Neural progenitor cell (in vitro differentiated cells): ENCODE results near the gene PRDM7. TPM values are rescaled to one million over a fixed set of nuclear protein-coding genes. Genes with fewer than 3 reads are reported as not detected.

ENCODE experiments used
- DNase-seq: peaks from one replicate; pipeline ENCODE4 v3.0.0-alpha.2; 2016; ENCODE audit warnings: low spot score
- H2AFZ ChIP-seq: fragments of 200-600 bp; sonication (generic); replicated peaks from 2 replicates; pipeline ENCODE4 v1.6.1; 2016; ENCODE audit warnings: antibody characterized with exemption
- H3F3A ChIP-seq: fragments of 200-600 bp; sonication (generic); 2 replicates; pipeline ENCODE4 v1.6.1; 2016; ENCODE audit warnings: antibody characterized with exemption, low read depth
- H3K27ac ChIP-seq: fragments of 200-600 bp; sonication (generic); 2 replicates; pipeline ENCODE4 v1.5.1; 2016; ENCODE audit warnings: mild to moderate bottlenecking
- H3K27me3 ChIP-seq: fragments of 200-600 bp; sonication (generic); 2 replicates; pipeline ENCODE4 v1.6.1; 2016; ENCODE audit warnings: mild to moderate bottlenecking, moderate library complexity
- H3K36me3 ChIP-seq: fragments of 200-600 bp; sonication (generic); 2 replicates; pipeline ENCODE4 v1.5.1; 2016
- H3K4me1 ChIP-seq: fragments of 200-600 bp; sonication (generic); 2 replicates; pipeline ENCODE4 v1.6.1; 2016; ENCODE audit warnings: mixed run types
- H3K4me2 ChIP-seq: fragments of 200-600 bp; sonication (generic); 2 replicates; pipeline ENCODE4 v1.6.1; 2016
- H3K4me3 ChIP-seq: fragments of 200-600 bp; sonication (generic); 2 replicates; pipeline ENCODE4 v1.5.1; 2016
- H3K79me2 ChIP-seq: fragments of 200-600 bp; sonication (generic); 2 replicates; pipeline ENCODE4 v1.6.1; 2016; ENCODE audit warnings: low read depth
- H3K9ac ChIP-seq: fragments of 200-600 bp; sonication (generic); 2 replicates; pipeline ENCODE4 v1.6.1; 2016
- H3K9me3 ChIP-seq: fragments of 200-600 bp; sonication (generic); 2 replicates; pipeline ENCODE4 v1.5.1; 2016; ENCODE audit warnings: low read depth
- H4K20me1 ChIP-seq: fragments of 200-600 bp; sonication (generic); 2 replicates; pipeline ENCODE4 v1.6.1; 2016; ENCODE audit warnings: low read depth
- H3K27ac Mint-ChIP-seq: 3 replicates; pipeline ENCODE4 v1.8.0; 2021; ENCODE audit warnings: mixed read lengths
- H3K27me3 Mint-ChIP-seq: 2 replicates; pipeline ENCODE4 v1.8.0; 2022; ENCODE audit warnings: low read depth, mild to moderate bottlenecking, inconsistent platforms, moderate library complexity, mixed read lengths; ENCODE audit not compliant: insufficient read depth
- H3K36me3 Mint-ChIP-seq: 3 replicates; pipeline ENCODE4 v1.8.0; 2021; ENCODE audit warnings: mixed read lengths
- H3K4me1 Mint-ChIP-seq: 3 replicates; pipeline ENCODE4 v1.8.0; 2021; ENCODE audit warnings: mixed read lengths
- H3K4me3 Mint-ChIP-seq: 3 replicates; pipeline ENCODE4 v1.8.0; 2021; ENCODE audit warnings: mild to moderate bottlenecking, moderate library complexity, mixed read lengths
- H3K9me3 Mint-ChIP-seq: 3 replicates; pipeline ENCODE4 v1.8.0; 2020; ENCODE audit warnings: mixed read lengths
- EZH2 ChIP-seq: fragments of 200-600 bp; sonication (generic); IDR thresholded peaks from 2 replicates; pipeline ENCODE4 v1.6.1; 2017; ENCODE audit warnings: antibody characterized with exemption, mild to moderate bottlenecking, moderate library complexity
- EZH2phosphoT487 ChIP-seq: fragments of 200-600 bp; sonication (generic); IDR thresholded peaks from 2 replicates; pipeline ENCODE4 v1.6.1; 2017; ENCODE audit warnings: antibody characterized with exemption
- total RNA-seq: library from RNA; depleted of rRNA; stranded (reverse); fragments of >200 nt; gene quantifications from 2 replicates; pipeline ENCODE4 v1.2.3, GENCODE V29; 2015; ENCODE audit warnings: low replicate concordance
- TF ChIP-seq, protein P1 (sequence below): fragments of 200-600 bp; sonication (generic); IDR thresholded peaks from 2 replicates; pipeline ENCODE4 v1.5.1; 2017; ENCODE audit warnings: antibody characterized with exemption, mild to moderate bottlenecking

Gene PRDM7
- total RNA-seq, 1 donor from 2014 or later = not detected

DNA sequence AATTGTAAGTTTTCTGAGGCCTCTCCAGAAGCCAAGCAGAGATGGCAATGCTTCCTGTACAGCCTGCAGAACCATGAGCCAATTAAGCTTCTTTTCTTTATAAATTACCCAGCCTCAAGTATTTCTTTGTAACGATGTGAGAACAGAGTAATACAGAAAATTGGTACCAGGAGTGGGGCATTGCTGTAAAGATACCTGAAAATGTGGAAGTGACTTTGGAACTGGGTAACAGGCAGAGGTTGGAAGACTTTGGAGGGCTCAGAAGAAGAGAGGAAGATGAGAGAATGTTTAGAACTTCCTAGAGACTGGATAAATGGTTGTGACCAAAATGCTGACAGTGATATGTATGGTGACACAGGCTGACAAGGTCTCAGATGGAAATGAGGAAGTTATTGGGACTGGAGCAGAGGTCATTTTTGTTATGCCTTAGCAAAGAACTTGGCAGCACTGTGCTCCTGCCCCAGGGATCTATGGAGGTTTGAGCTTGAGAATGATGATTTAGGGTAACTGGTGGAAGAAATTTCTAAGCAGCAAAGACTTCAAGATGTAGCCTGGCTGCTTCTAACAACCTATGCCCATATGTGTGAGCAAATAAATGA lies 23.1 kb downstream of the PRDM7 start:
- H3K36me3 Mint-ChIP-seq = peaks cover 5% of the 10 kb centered on the region
- Histone ChIP-seq H3K4me1 (no peaks in the 10 kb centered on the region), H3F3A (no peaks in the 10 kb centered on the region), H3K27ac (no peak overlapping the region), H3K36me3 (no peaks in the 10 kb centered on the region), H3K4me3 (no peak overlapping the region), H3K9me3 (no peaks in the 10 kb centered on the region), H3K27me3 (no peaks in the 10 kb centered on the region), H2AFZ (no peak overlapping the region), H3K79me2 (no peaks in the 10 kb centered on the region), H3K4me2 (no peak overlapping the region), H3K9ac (no peak overlapping the region), H4K20me1 (no peaks in the 10 kb centered on the region)
- H3K4me1 Mint-ChIP-seq = no peaks in the 10 kb centered on the region
- peaks cover 24% of the 10 kb centered on the region for H3K27me3 Mint-ChIP-seq
- TF ChIP-seq EZH2 = no peak
- TF ChIP-seq, protein P1, sequence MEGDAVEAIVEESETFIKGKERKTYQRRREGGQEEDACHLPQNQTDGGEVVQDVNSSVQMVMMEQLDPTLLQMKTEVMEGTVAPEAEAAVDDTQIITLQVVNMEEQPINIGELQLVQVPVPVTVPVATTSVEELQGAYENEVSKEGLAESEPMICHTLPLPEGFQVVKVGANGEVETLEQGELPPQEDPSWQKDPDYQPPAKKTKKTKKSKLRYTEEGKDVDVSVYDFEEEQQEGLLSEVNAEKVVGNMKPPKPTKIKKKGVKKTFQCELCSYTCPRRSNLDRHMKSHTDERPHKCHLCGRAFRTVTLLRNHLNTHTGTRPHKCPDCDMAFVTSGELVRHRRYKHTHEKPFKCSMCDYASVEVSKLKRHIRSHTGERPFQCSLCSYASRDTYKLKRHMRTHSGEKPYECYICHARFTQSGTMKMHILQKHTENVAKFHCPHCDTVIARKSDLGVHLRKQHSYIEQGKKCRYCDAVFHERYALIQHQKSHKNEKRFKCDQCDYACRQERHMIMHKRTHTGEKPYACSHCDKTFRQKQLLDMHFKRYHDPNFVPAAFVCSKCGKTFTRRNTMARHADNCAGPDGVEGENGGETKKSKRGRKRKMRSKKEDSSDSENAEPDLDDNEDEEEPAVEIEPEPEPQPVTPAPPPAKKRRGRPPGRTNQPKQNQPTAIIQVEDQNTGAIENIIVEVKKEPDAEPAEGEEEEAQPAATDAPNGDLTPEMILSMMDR = no peak
- TF ChIP-seq EZH2phosphoT487 = no peak
- H3K4me3 Mint-ChIP-seq = no peak overlapping the region
- no peak overlapping the region for H3K27ac Mint-ChIP-seq
- H3K9me3 Mint-ChIP-seq = peaks cover 41% of the 10 kb centered on the region
- DNase-seq = no peak

DNA sequence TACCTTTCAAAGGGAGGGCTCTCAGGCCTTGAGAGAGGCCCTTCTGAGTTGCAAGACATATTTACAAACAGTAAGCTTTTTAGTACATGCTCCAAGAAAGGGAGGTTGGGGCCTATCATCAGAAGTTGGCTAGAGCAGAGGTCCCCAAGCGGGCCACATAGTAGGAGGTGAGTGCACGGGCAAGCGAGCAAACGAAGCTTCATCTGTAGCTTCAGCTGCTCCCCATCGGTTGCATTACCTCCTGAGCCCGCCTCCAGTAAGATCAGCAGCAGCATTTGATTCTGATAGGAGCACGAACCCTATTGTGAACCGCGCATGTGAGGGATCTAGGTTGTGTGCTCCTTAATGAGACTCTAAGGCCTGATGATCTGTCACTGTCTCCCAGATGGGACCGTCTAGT lies 26.2 kb downstream of the PRDM7 start:
- H3K27me3 Mint-ChIP-seq = peaks cover 25% of the 10 kb centered on the region

DNA sequence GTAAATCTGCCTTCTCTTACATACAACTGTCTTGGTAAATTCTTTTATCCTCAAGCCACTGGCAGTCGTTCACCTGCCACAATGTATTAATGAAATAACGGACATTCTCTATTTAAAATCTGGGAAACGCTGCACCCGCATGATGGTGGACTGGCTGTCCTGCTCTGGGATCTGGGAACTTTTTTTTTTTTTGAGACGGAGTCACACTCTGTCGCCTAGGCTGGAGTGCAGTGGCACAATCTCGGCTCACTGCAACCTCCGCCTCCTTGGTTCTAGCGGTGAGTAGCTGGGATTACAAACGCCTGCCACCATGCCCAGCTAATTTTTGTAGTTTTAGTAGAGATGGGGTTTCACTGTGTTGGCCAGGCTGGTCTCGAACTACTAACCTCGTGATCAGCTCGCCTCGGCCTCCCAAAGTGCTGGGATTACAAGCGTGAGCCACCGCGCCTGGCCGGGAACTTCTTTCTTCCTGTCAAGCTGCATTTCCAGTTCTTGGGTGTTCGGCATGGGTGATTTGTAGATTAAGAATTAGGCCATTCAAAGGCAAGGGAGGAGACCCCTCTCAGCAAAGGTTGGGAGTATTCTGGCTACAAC lies 28.3 kb downstream of the PRDM7 start:
- TF ChIP-seq EZH2 = no peak
- no peak for TF ChIP-seq EZH2phosphoT487
- TF ChIP-seq, protein P1 = no peak
- H3K27me3 ChIP-seq = peaks cover 7% of the 10 kb centered on the region
- no peak overlapping the region for H3K27ac ChIP-seq
- H3K79me2 ChIP-seq = no peaks in the 10 kb centered on the region
- no peak overlapping the region for H3K4me3 ChIP-seq
- H3K4me1 Mint-ChIP-seq = peaks cover 13% of the 10 kb centered on the region
- H4K20me1 ChIP-seq = no peaks in the 10 kb centered on the region
- H3F3A ChIP-seq = peaks cover 23% of the 10 kb centered on the region
- no peak overlapping the region for H3K4me3 Mint-ChIP-seq
- no peaks in the 10 kb centered on the region for H3K36me3 ChIP-seq
- H3K27ac Mint-ChIP-seq = no peak overlapping the region
- no peak overlapping the region for H3K4me2 ChIP-seq
- no peaks in the 10 kb centered on the region for H3K9me3 ChIP-seq
- peaks cover 13% of the 10 kb centered on the region for H3K9me3 Mint-ChIP-seq
- no peak for DNase-seq
- H3K9ac ChIP-seq = no peak overlapping the region
- peaks cover 5% of the 10 kb centered on the region for H3K36me3 Mint-ChIP-seq
- peaks cover 10% of the 10 kb centered on the region for H3K4me1 ChIP-seq
- no peak overlapping the region for H2AFZ ChIP-seq
- peaks cover 16% of the 10 kb centered on the region for H3K27me3 Mint-ChIP-seq

More for the DNA sequence above, 26.2 kb downstream of the PRDM7 start:
- peaks cover 10% of the 10 kb centered on the region for H3K4me1 ChIP-seq
- H3K36me3 ChIP-seq = no peaks in the 10 kb centered on the region
- H4K20me1 ChIP-seq = no peaks in the 10 kb centered on the region
- peaks cover 7% of the 10 kb centered on the region for H3K27me3 ChIP-seq
- Mint-ChIP-seq H3K9me3 (peaks cover 31% of the 10 kb centered on the region), H3K36me3 (peaks cover 5% of the 10 kb centered on the region), H3K4me1 (peaks cover 13% of the 10 kb centered on the region), H3K4me3 (no peak overlapping the region), H3K27ac (no peak overlapping the region)
- no peaks in the 10 kb centered on the region for H3K79me2 ChIP-seq
- no peaks in the 10 kb centered on the region for H3K9me3 ChIP-seq
- H3F3A ChIP-seq = peaks cover 23% of the 10 kb centered on the region
- no peak overlapping the region for H3K9ac ChIP-seq
- H3K27ac ChIP-seq = no peak overlapping the region
- DNase-seq = no peak
- no peak overlapping the region for H3K4me2 ChIP-seq
- no peak overlapping the region for H3K4me3 ChIP-seq
- no peak overlapping the region for H2AFZ ChIP-seq
- TF ChIP-seq, protein P1 = no peak
- TF ChIP-seq EZH2phosphoT487 (no peak), EZH2 (no peak)
